B cell (primary cell): ENCODE results near the gene CARS2.

ENCODE experiments used
- CTCF ChIP-seq: fragments of 200-600 bp; IDR thresholded peaks from one replicate; pipeline ENCODE4 v1.8.0; 2022; ENCODE audit warnings: antibody characterized with exemption, mild to moderate bottlenecking
- EZH2 ChIP-seq: IDR thresholded peaks from 2 replicates; pipeline ENCODE4 v1.6.1; 2012; ENCODE audit warnings: borderline replicate concordance, low read depth, mild to moderate bottlenecking, moderate library complexity, low read length; ENCODE audit not compliant: insufficient read depth, poor library complexity, severe bottlenecking

GRCh38 chr13:110618167-110618566, 87.7 kb downstream of the CARS2 start:
- TF ChIP-seq CTCF, result no peak
- TF ChIP-seq EZH2, result no peak
